Measurements from ENCODE around the gene RALGAPB. TPM values are rescaled to one million over a fixed set of nuclear protein-coding genes. Genes with fewer than 3 reads are reported as not detected.
"Not testable (repeated sequence)": the region's sequence is repeated elsewhere in the genome, so short reads cannot be mapped to it uniquely, and the experiment has no call there.

Gene RALGAPB
- total RNA-seq, 3 donors from 2014 or later: 32.8 to 73.6 (median 58.0) TPM

DNA sequence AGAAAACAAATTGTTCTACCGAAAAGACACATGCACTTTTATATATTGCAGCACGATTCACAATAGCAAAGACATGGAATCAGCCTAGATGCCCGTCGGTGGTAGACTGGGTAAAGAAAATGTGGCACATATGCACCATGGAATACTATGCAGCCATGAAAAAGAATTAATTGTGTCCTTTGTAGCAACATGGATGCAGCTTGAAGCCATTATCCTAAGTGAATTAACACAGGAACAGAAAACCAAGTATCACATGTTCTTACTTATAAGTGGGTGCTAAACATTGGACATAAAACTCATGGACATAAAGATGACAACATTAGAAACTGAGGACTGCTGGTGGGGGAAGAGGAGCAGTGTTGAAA lies 32.4 kb downstream of the RALGAPB start:
- H3K36me3 ChIP-seq: no peaks in the 10 kb centered on the region
- H3K27me3 ChIP-seq: no peaks in the 10 kb centered on the region
- no peaks in the 10 kb centered on the region for H3K4me1 ChIP-seq
- TF ChIP-seq POLR2A (IDR thresholded peaks at IDR 0.05): no peak
- TF ChIP-seq, protein P1, sequence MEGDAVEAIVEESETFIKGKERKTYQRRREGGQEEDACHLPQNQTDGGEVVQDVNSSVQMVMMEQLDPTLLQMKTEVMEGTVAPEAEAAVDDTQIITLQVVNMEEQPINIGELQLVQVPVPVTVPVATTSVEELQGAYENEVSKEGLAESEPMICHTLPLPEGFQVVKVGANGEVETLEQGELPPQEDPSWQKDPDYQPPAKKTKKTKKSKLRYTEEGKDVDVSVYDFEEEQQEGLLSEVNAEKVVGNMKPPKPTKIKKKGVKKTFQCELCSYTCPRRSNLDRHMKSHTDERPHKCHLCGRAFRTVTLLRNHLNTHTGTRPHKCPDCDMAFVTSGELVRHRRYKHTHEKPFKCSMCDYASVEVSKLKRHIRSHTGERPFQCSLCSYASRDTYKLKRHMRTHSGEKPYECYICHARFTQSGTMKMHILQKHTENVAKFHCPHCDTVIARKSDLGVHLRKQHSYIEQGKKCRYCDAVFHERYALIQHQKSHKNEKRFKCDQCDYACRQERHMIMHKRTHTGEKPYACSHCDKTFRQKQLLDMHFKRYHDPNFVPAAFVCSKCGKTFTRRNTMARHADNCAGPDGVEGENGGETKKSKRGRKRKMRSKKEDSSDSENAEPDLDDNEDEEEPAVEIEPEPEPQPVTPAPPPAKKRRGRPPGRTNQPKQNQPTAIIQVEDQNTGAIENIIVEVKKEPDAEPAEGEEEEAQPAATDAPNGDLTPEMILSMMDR (IDR thresholded peaks at IDR 0.05): no peak
- TF ChIP-seq POLR2AphosphoS5 (IDR thresholded peaks at IDR 0.05): no peak
- no peak overlapping the region for H3K4me3 ChIP-seq
- no peak for DNase-seq (ENCODE audit: low spot score in 2 of 2)
- H3K27ac ChIP-seq: no peak overlapping the region
- no peaks in the 10 kb centered on the region for H3K9me3 ChIP-seq
- intact Hi-C loops (cut with DNase I; ENCODE audit: low total_unique reads): no loop called here

DNA sequence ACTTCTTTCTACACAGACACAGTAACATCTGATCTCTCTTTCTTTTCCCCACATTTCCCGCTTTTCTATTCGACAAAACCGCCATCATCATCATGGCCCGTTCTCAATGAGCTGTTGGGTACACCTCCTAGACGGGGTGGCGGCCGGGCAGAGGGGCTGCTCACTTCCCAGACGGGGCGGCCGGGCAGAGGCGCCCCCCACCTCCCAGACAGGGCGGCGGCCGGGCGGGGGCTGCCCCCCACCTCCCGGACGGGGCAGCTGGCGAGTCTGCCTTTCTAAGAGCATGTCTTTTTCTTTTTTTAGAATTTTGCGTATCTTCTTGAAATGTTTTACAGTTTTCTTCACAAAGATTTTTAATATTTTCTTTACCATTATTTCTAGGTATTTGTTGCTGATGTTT lies 39.1 kb downstream of the RALGAPB start:
- H3K4me1 ChIP-seq; H3K9me3 ChIP-seq; DNase-seq (ENCODE audit: low spot score in 2 of 2); H3K36me3 ChIP-seq; H3K27ac ChIP-seq; intact Hi-C loops (cut with DNase I; ENCODE audit: low total_unique reads); H3K4me3 ChIP-seq; H3K27me3 ChIP-seq: not testable (repeated sequence)

GRCh38 chr20:38514185-38514584 lies 41.5 kb downstream of the RALGAPB start:
- no peaks in the 10 kb centered on the region for H3K36me3 ChIP-seq
- no peak for DNase-seq (ENCODE audit: low spot score in 2 of 2)
- intact Hi-C loops (cut with DNase I; ENCODE audit: low total_unique reads): no loop called here

GRCh38 chr20:38514947-38515346 lies 42.3 kb downstream of the RALGAPB start:
- Histone ChIP-seq H3K9me3 (no peaks in the 10 kb centered on the region), H3K36me3 (no peaks in the 10 kb centered on the region), H3K27ac (no peak overlapping the region), H3K4me1 (no peaks in the 10 kb centered on the region), H3K4me3 (no peak overlapping the region), H3K27me3 (no peaks in the 10 kb centered on the region)
- no peak for DNase-seq (ENCODE audit: low spot score in 2 of 2)
- no peak for TF ChIP-seq POLR2AphosphoS5 (IDR thresholded peaks at IDR 0.05)
- TF ChIP-seq, protein P1 (IDR thresholded peaks at IDR 0.05): no peak
- TF ChIP-seq POLR2A (IDR thresholded peaks at IDR 0.05): no peak
- intact Hi-C loops (cut with DNase I; ENCODE audit: low total_unique reads): no loop called here

More at GRCh38 chr20:38514185-38514584, 41.5 kb downstream of the RALGAPB start:
- no peaks in the 10 kb centered on the region for H3K27me3 ChIP-seq
- no peaks in the 10 kb centered on the region for H3K4me1 ChIP-seq
- no peaks in the 10 kb centered on the region for H3K9me3 ChIP-seq
- no peak for TF ChIP-seq POLR2AphosphoS5 (IDR thresholded peaks at IDR 0.05)
- no peak for TF ChIP-seq POLR2A (IDR thresholded peaks at IDR 0.05)
- TF ChIP-seq, protein P1 (IDR thresholded peaks at IDR 0.05): no peak
- H3K4me3 ChIP-seq: no peak overlapping the region
- H3K27ac ChIP-seq: no peak overlapping the region

DNA sequence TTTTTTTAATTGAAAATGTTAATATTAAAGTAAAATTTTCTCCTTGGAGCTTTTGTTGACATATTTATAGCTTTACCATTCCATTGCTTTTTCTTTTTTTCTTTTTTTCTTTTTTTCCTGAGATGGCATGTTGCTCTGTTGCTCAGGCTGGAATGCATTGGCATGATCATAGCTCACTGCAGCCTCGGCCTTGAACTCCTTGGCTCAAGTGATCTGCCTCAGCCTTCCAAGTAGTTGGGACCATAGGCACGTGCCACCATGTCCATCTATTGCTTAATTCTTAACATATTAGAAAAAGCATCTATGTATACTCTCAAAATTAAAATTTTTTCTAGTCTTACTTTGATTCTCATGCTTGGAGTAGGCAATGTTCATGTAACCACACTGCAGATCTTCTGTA lies 43.0 kb downstream of the RALGAPB start:
- Histone ChIP-seq H3K4me3 (no peak overlapping the region), H3K36me3 (no peaks in the 10 kb centered on the region), H3K27me3 (no peaks in the 10 kb centered on the region), H3K27ac (no peak overlapping the region), H3K4me1 (no peaks in the 10 kb centered on the region), H3K9me3 (no peaks in the 10 kb centered on the region)
- TF ChIP-seq, protein P1 (IDR thresholded peaks at IDR 0.05): no peak
- no peak for TF ChIP-seq POLR2AphosphoS5 (IDR thresholded peaks at IDR 0.05)
- TF ChIP-seq POLR2A (IDR thresholded peaks at IDR 0.05): no peak
- DNase-seq (ENCODE audit: low spot score in 2 of 2): no peak
- intact Hi-C loops (cut with DNase I; ENCODE audit: low total_unique reads): no loop called here

DNA sequence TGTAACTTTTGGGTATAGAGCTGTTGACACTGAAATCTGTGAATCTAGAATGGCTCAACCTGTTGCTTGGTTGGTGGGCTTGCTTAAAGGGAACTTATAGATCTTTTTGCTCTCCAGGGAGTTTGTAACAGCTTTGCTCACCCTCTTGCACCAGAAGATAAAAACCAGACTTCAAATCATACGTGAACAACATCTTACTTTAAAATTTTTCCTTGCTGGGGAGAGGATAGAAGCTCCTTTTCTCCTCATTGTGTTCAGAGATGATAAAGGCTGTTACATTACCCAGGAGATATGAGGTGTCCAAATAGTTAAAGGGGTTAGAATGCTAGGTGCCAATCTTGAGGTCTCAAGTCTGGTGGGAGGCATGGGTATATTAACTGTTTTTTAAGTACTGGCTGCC lies 46.8 kb downstream of the RALGAPB start:
- no peak overlapping the region for H3K27ac ChIP-seq
- no peaks in the 10 kb centered on the region for H3K36me3 ChIP-seq
- no peaks in the 10 kb centered on the region for H3K27me3 ChIP-seq
- DNase-seq (ENCODE audit: low spot score in 2 of 2): no peak
- TF ChIP-seq POLR2AphosphoS5 (IDR thresholded peaks at IDR 0.05) (no peak), POLR2A (IDR thresholded peaks at IDR 0.05) (no peak)
- TF ChIP-seq, protein P1 (IDR thresholded peaks at IDR 0.05): no peak
- no peaks in the 10 kb centered on the region for H3K9me3 ChIP-seq
- no peaks in the 10 kb centered on the region for H3K4me1 ChIP-seq
- no peak overlapping the region for H3K4me3 ChIP-seq
- intact Hi-C loops (cut with DNase I; ENCODE audit: low total_unique reads): no loop called here

Data from breast epithelium (tissue), 4 donors.